Measurements from ENCODE around the gene CRTC1.

The CRTC1 gene

GRCh38 chr19:18798384-18799352 lies 115.2 kb downstream of the CRTC1 start:
- ChIA-PET POLR2A (no interaction called here), CTCF (no interaction called here)
- TF ChIP-seq PKNOX1 (IDR thresholded peaks at IDR 0.05) (peak; percentile 50; the same call in 1 of the 2 replicates), BHLHE40 (IDR thresholded peaks at IDR 0.05; ENCODE audit: borderline replicate concordance) (no peak)
- no peak for DNase-seq (ENCODE audit: extremely low spot score)

GRCh38 chr19:18799389-18799970 lies 116.0 kb downstream of the CRTC1 start:
- ChIA-PET POLR2A (no interaction called here), CTCF (no interaction called here)
- DNase-seq (ENCODE audit: extremely low spot score): no peak
- TF ChIP-seq HDGF (IDR thresholded peaks at IDR 0.05; ENCODE audit: borderline replicate concordance) (no peak), LEF1 (IDR thresholded peaks at IDR 0.05; ENCODE audit: borderline replicate concordance) (no peak), BHLHE40 (IDR thresholded peaks at IDR 0.05; ENCODE audit: borderline replicate concordance) (no peak), NFRKB (IDR thresholded peaks at IDR 0.05) (no peak), SP1 (IDR thresholded peaks at IDR 0.05) (no peak), ELF4 (IDR thresholded peaks at IDR 0.05) (no peak), CTBP1 (IDR thresholded peaks at IDR 0.05; ENCODE audit: borderline replicate concordance) (no peak), SUZ12 (IDR thresholded peaks at IDR 0.05) (no peak), TARDBP (IDR thresholded peaks at IDR 0.05) (no peak), L3MBTL2 (conservative IDR thresholded peaks at IDR 0.05) (no peak), FOXM1 (IDR thresholded peaks at IDR 0.05; ENCODE audit: borderline replicate concordance) (no peak), ARNT (IDR thresholded peaks at IDR 0.05) (no peak), FOXK2 (IDR thresholded peaks at IDR 0.05) (no peak)

- POLR2A ChIA-PET: no interaction called here
- CTCF ChIA-PET: no interaction called here
- TF ChIP-seq ELF4 (IDR thresholded peaks at IDR 0.05): no peak
- no peak for TF ChIP-seq FOXM1 (IDR thresholded peaks at IDR 0.05; ENCODE audit: borderline replicate concordance)
- no peak for DNase-seq (ENCODE audit: extremely low spot score)
Observed at GRCh38 chr19:18800079-18800478, 116.6 kb downstream of the CRTC1 start.

GRCh38 chr19:18800636-18801035 lies 117.2 kb downstream of the CRTC1 start:
- ChIA-PET POLR2A (no interaction called here), CTCF (no interaction called here)
- no peak for DNase-seq (ENCODE audit: extremely low spot score)
- TF ChIP-seq ELF4 (IDR thresholded peaks at IDR 0.05): no peak
- no peak for TF ChIP-seq PKNOX1 (IDR thresholded peaks at IDR 0.05)
- TF ChIP-seq NFRKB (IDR thresholded peaks at IDR 0.05): no peak
- TF ChIP-seq ARNT (IDR thresholded peaks at IDR 0.05): no peak
- TF ChIP-seq FOXM1 (IDR thresholded peaks at IDR 0.05; ENCODE audit: borderline replicate concordance): no peak
- no peak for TF ChIP-seq FOXK2 (IDR thresholded peaks at IDR 0.05)
- TF ChIP-seq ZNF384 (IDR thresholded peaks at IDR 0.05): no peak
- TF ChIP-seq LEF1 (IDR thresholded peaks at IDR 0.05; ENCODE audit: borderline replicate concordance): no peak
- no peak for TF ChIP-seq SUZ12 (IDR thresholded peaks at IDR 0.05)
- no peak for TF ChIP-seq FOXA1 (IDR thresholded peaks at IDR 0.05)
- no peak for TF ChIP-seq HDGF (IDR thresholded peaks at IDR 0.05; ENCODE audit: borderline replicate concordance)
- no peak for TF ChIP-seq L3MBTL2 (conservative IDR thresholded peaks at IDR 0.05)
- no peak for TF ChIP-seq SP1 (IDR thresholded peaks at IDR 0.05)

- ChIA-PET CTCF (no interaction called here), POLR2A (no interaction called here)
- no peak for TF ChIP-seq FOXA1 (IDR thresholded peaks at IDR 0.05)
- no peak for TF ChIP-seq TARDBP (IDR thresholded peaks at IDR 0.05)
- no peak for TF ChIP-seq FOXM1 (IDR thresholded peaks at IDR 0.05; ENCODE audit: borderline replicate concordance)
- no peak for TF ChIP-seq FOXK2 (IDR thresholded peaks at IDR 0.05)
- no peak for TF ChIP-seq ELF4 (IDR thresholded peaks at IDR 0.05)
- TF ChIP-seq BHLHE40 (IDR thresholded peaks at IDR 0.05; ENCODE audit: borderline replicate concordance): no peak
- no peak for TF ChIP-seq L3MBTL2 (conservative IDR thresholded peaks at IDR 0.05)
- no peak for TF ChIP-seq NFRKB (IDR thresholded peaks at IDR 0.05)
- no peak for TF ChIP-seq SUZ12 (IDR thresholded peaks at IDR 0.05)
- no peak for TF ChIP-seq CTBP1 (IDR thresholded peaks at IDR 0.05; ENCODE audit: borderline replicate concordance)
- TF ChIP-seq HDGF (IDR thresholded peaks at IDR 0.05; ENCODE audit: borderline replicate concordance): no peak
- no peak for TF ChIP-seq ZNF384 (IDR thresholded peaks at IDR 0.05)
- TF ChIP-seq LEF1 (IDR thresholded peaks at IDR 0.05; ENCODE audit: borderline replicate concordance): no peak
- no peak for TF ChIP-seq SP1 (IDR thresholded peaks at IDR 0.05)
- no peak for TF ChIP-seq PKNOX1 (IDR thresholded peaks at IDR 0.05)
- DNase-seq (ENCODE audit: extremely low spot score): no peak
Observed at GRCh38 chr19:18802354-18802753, 118.9 kb downstream of the CRTC1 start.

GRCh38 chr19:18803550-18804138 lies 120.2 kb downstream of the CRTC1 start:
- ChIA-PET POLR2A (no interaction called here), CTCF (no interaction called here)
- DNase-seq (ENCODE audit: extremely low spot score): no peak
- TF ChIP-seq ELF4 (IDR thresholded peaks at IDR 0.05) (no peak), SUZ12 (IDR thresholded peaks at IDR 0.05) (no peak), FOXK2 (IDR thresholded peaks at IDR 0.05) (no peak), NFRKB (IDR thresholded peaks at IDR 0.05) (no peak), LEF1 (IDR thresholded peaks at IDR 0.05; ENCODE audit: borderline replicate concordance) (no peak), PKNOX1 (IDR thresholded peaks at IDR 0.05) (peak; percentile 36; the same call in 1 of the 2 replicates)
